ENCODE results near the gene PSRC1. TPM values are rescaled to one million over a fixed set of nuclear protein-coding genes. Genes with fewer than 3 reads are reported as not detected.

Gene PSRC1
- 6.4 and 17.3 TPM in 2 replicates for total RNA-seq

DNA sequence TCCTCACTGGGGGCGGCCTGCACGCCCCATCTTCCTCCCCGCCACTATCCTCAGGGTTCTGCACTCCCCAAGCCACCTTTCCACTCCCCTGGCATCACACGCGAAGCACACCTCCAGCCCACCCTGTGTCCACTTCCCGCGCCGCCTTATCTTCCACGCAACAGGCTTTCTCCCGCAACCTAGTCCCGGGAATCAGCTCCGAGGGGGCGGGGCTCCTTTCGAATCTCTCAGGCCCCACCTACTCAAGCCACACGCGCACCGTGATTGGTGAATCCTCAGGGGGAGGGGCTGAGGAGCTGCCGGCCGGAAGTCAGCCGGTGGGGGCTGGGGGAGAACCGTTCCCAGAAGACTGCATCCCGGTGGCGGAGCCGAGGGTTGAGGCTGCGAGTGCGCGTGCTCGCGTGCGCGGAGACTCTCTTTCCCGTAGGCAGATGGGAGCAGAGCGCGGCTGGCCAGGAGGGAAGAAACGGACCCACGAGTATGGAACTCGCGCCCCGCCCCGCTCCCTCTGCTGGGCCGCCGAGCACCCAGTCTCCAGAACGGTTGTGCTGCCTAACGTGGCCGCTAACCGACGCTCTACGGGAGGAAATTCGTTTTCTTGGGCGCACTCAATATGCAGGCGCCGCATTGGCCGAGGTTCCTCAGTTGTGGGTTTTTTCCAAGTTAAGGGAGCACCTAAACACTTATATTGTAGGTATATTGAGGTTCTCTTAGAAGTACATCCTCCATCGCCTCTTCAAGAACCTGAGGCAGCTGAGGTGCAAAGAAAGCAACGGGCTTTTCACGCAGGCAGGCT lies at the start of gene PSRC1:
PSRC1 (minus strand) TSS at position 194 of the 796 bp plus-strand sequence.

DNA sequence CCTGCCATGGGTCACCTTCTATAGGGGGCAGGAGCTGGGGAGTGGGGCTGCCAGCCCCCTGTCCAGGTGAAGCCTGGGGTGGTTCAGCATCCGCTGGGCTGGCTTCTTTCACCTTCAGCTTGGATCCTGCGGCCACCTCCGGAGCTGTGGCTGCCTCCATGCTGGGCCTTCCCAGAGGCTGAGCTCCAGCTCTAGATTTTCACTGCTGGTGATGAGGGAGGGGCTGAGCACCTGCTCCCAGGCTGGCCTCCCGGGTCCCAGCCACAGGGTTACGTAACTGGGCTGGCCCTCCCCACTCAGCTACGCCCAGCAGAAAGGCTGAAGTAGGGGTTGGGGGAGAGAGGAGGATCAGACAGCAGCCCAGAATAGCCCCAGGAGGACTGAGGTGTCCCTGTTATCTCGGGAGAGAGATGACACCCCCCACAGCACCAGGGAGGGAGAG lies 23.9 kb upstream of the PSRC1 start, which contains the start of gene MYBPHL:
MYBPHL (minus strand) TSS at position 180 of the 442 bp plus-strand sequence; CDS start at position 160, 20 bp downstream.

DNA sequence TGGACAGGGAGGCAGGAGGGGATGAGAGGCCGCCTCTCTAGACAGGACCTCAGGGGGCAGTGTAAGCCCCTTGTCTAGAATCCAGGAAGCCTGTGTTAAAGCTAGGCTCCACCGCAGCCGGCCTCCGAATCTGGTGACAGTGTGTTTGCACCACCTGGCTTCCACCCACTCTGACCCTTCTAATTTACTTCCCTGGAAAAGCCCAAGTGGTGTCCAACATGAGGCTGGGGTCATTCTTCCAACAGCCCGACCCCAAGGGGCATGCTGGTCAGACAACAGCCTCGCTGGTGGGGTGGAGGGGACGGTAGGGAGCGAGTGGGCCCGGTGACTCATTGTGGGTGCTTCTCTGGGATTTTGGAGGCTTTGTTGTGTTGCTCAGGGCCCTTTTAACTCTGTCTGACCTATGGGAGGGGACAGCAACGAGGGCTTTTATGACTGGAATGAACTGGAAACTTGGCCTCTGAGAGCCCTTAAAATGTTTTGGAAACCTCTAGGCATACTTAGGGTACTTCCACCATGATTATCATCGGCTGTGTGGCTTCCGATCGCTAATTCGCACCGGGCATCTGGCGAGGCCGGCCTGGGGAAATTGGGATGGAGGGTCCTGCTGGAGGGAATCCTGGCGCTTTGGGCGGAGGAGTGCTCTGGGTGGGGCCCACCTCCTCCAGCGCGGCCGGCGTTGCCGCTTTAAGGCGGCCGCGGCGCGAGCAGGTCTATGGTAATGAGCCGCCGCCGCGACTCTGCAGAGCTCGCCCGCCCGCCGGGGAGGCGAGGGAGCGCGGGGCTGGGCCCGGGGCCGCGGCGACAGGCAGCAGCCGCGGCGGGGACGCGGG lies 33.9 kb downstream of the PSRC1 start, which contains the start of gene CELSR2:
CELSR2 (plus strand) TSS at position 743 of the 833 bp plus-strand sequence. CDS start 541 bp downstream, outside the sequence.

Other genes starting within 250 kb of the PSRC1 start
- gene WDR47, start 241.0 kb downstream of the PSRC1 start, total RNA-seq = 18.8 and 19.6 TPM in 2 replicates
- gene TAF13, start 207.1 kb downstream of the PSRC1 start, total RNA-seq = 118 and 137 TPM in 2 replicates
- 24.0 and 33.6 TPM in 2 replicates for gene TMEM167B, start 192.4 kb downstream of the PSRC1 start, total RNA-seq
- 0.44 and 0.50 TPM in 2 replicates for gene ELAPOR1, start 169.0 kb downstream of the PSRC1 start, total RNA-seq
- gene SARS1, start 69.2 kb downstream of the PSRC1 start, total RNA-seq = 424 and 510 TPM in 2 replicates
- 1.00 and 3.4 TPM in 2 replicates for gene CELSR2, start 33.6 kb downstream of the PSRC1 start, total RNA-seq
- not detected in 2 replicates for gene MYBPHL, start 23.9 kb upstream of the PSRC1 start, total RNA-seq
- 5.8 and 12.6 TPM in 2 replicates for gene SORT1, start 114.8 kb upstream of the PSRC1 start, total RNA-seq
- 57.1 and 72.8 TPM in 2 replicates for gene PSMA5, start 143.3 kb upstream of the PSRC1 start, total RNA-seq
- 0.75 and 1.3 TPM in 2 replicates for gene SYPL2, start 183.4 kb upstream of the PSRC1 start, total RNA-seq
- 1.9 and 2.1 TPM in 2 replicates for gene ATXN7L2, start 200.8 kb upstream of the PSRC1 start, total RNA-seq
- gene CYB561D1, start 210.9 kb upstream of the PSRC1 start, total RNA-seq = 5.4 and 6.5 TPM in 2 replicates
- 0.77 and 2.5 TPM in 2 replicates for gene AMIGO1, start 226.6 kb upstream of the PSRC1 start, total RNA-seq

Data from uterine smooth muscle cell (primary cell).